C4-2B (cell line): ENCODE results near the gene PDPK1.

Experiments
- ZFX ChIP-seq: fragments of 450-650 bp; IDR thresholded peaks from 2 replicates; pipeline ENCODE4 v1.6.1; 2017
- TF ChIP-seq, protein P1 (sequence below): fragments of 450-650 bp; conservative IDR thresholded peaks from 2 replicates; pipeline ENCODE4 v1.5.1; 2017; ENCODE audit warnings: mild to moderate bottlenecking

DNA sequence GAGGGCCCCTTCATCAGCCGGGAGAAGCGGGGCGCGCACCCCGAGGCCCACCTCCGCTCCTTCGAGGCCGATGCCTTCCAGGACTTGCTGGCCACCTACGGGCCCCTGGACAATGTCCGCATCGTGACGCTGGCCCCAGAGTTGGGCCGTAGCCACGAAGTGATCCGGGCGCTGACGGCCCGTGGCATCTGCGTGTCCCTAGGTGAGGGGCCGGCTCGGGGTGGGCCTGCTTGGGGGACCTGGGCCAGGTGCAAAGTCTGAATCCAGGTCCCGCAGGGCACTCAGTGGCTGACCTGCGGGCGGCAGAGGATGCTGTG lies 10.1 kb upstream of the PDPK1 start:
- TF ChIP-seq, protein P1, sequence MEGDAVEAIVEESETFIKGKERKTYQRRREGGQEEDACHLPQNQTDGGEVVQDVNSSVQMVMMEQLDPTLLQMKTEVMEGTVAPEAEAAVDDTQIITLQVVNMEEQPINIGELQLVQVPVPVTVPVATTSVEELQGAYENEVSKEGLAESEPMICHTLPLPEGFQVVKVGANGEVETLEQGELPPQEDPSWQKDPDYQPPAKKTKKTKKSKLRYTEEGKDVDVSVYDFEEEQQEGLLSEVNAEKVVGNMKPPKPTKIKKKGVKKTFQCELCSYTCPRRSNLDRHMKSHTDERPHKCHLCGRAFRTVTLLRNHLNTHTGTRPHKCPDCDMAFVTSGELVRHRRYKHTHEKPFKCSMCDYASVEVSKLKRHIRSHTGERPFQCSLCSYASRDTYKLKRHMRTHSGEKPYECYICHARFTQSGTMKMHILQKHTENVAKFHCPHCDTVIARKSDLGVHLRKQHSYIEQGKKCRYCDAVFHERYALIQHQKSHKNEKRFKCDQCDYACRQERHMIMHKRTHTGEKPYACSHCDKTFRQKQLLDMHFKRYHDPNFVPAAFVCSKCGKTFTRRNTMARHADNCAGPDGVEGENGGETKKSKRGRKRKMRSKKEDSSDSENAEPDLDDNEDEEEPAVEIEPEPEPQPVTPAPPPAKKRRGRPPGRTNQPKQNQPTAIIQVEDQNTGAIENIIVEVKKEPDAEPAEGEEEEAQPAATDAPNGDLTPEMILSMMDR, result no peak
- no peak for TF ChIP-seq ZFX
